ENCODE data around the gene SHISA9.

Gene SHISA9

DNA sequence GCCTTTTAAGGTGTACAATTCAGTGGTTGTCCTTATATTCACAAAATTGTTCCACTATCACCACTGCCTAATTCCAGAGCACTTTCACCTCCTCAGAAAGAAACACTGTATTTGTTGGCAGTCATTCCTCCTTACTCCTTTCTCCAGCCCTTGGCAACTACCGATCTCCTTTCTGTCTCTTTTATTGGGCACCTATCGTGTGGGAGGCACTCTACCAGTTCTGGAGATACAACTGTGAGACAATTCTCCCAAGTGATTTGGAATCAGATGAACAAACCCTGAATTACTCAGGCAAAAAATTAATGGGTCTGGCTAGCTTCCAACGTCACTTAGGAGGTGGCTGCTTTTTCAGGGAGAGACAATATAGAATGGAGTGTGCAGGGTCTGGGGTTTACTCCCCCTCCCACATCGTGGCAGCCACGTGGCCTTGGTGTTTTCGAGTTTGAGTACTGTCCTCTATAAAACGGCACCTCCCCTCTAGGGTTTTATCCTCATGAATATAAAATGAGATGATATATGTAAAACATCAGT is 63.9 kb downstream of the SHISA9 start:
- no peak overlapping the region for H3K9ac ChIP-seq (ENCODE audit: low read length)
- no peaks in the 10 kb centered on the region for H3K9me3 ChIP-seq (ENCODE audit: control insufficient read depth, low read length)
- H3K27me3 ChIP-seq (ENCODE audit: control insufficient read depth, insufficient read depth, low read length), result no peaks in the 10 kb centered on the region
- H3K36me3 ChIP-seq (ENCODE audit: control insufficient read depth, insufficient read depth, low read length), result no peaks in the 10 kb centered on the region
- H3K4me3 ChIP-seq (ENCODE audit: low read length), result no peak overlapping the region
- H3K4me1 ChIP-seq (ENCODE audit: control insufficient read depth, insufficient read depth, low read length), result no peaks in the 10 kb centered on the region

DNA sequence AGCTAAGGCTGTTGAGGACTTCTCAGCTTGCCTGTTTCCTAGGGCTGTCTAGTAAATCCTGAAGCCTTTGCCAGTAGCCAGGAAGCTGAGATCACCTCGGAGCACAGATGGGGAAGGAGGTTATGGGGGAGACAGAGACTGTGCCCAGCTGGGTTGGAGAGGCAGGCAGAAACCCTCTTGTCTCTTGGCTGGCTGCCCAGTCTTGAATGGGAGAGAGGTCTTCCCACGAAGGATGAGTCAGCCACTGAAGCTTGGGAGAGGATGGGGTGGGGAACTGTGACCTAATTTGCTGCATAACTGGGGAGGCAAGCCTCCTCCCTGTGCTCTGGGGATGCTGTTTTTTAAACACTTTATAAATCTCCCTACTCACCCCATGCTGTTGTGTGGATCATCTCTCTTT is 69.8 kb downstream of the SHISA9 start:
- Histone ChIP-seq H3K4me1 (ENCODE audit: control insufficient read depth, insufficient read depth, low read length) (no peaks in the 10 kb centered on the region), H3K4me3 (ENCODE audit: low read length) (no peak overlapping the region), H3K9ac (ENCODE audit: low read length) (no peak overlapping the region), H3K27me3 (ENCODE audit: control insufficient read depth, insufficient read depth, low read length) (no peaks in the 10 kb centered on the region), H3K36me3 (ENCODE audit: control insufficient read depth, insufficient read depth, low read length) (no peaks in the 10 kb centered on the region), H3K9me3 (ENCODE audit: control insufficient read depth, low read length) (no peaks in the 10 kb centered on the region)

DNA sequence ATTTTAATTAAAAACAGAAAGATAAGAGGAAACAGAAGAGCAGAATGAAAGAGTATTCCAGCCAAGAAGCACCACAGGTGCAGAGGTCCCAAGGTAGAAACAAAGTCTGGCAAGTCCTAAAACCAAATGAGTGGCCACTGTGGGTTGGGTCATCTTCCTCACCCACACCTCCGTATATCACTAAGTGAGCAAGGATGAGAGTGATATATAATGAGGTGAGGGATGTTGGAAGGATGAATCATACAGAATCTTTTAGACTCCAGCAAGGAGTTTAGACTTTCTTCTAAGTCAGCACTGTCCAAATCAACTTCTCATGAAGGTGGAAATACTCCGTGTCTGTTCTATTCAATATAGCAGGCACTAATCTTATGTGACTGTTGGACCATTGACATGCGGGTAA is 70.8 kb downstream of the SHISA9 start:
- no peaks in the 10 kb centered on the region for H3K4me1 ChIP-seq (ENCODE audit: control insufficient read depth, insufficient read depth, low read length)
- H3K9me3 ChIP-seq (ENCODE audit: control insufficient read depth, low read length), result no peaks in the 10 kb centered on the region
- H3K36me3 ChIP-seq (ENCODE audit: control insufficient read depth, insufficient read depth, low read length), result no peaks in the 10 kb centered on the region
- no peak overlapping the region for H3K9ac ChIP-seq (ENCODE audit: low read length)
- no peaks in the 10 kb centered on the region for H3K27me3 ChIP-seq (ENCODE audit: control insufficient read depth, insufficient read depth, low read length)
- no peak overlapping the region for H3K4me3 ChIP-seq (ENCODE audit: low read length)

DNA sequence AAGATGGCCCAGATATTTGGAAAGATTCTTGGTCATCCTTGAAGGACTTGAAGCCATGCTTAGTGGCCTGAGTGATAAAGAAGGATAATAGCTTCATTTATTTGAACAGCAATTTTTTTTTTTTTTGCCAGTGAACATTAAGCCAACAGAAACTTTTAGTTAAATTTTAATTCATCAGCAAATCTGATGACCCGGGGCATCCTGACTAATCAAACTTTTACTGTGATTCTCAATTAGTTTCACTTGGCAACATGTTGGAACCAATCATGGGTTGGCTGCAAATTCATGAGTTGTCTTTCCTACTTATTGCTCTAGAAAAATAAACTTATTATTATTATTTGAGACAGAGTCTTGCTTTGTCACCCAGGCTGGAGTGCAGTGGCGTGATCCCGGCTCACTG is 74.4 kb downstream of the SHISA9 start:
- Histone ChIP-seq H3K9me3 (ENCODE audit: control insufficient read depth, low read length) (no peaks in the 10 kb centered on the region), H3K4me1 (ENCODE audit: control insufficient read depth, insufficient read depth, low read length) (no peaks in the 10 kb centered on the region), H3K36me3 (ENCODE audit: control insufficient read depth, insufficient read depth, low read length) (no peaks in the 10 kb centered on the region), H3K27me3 (ENCODE audit: control insufficient read depth, insufficient read depth, low read length) (no peaks in the 10 kb centered on the region), H3K4me3 (ENCODE audit: low read length) (no peak overlapping the region), H3K9ac (ENCODE audit: low read length) (no peak overlapping the region)

DNA sequence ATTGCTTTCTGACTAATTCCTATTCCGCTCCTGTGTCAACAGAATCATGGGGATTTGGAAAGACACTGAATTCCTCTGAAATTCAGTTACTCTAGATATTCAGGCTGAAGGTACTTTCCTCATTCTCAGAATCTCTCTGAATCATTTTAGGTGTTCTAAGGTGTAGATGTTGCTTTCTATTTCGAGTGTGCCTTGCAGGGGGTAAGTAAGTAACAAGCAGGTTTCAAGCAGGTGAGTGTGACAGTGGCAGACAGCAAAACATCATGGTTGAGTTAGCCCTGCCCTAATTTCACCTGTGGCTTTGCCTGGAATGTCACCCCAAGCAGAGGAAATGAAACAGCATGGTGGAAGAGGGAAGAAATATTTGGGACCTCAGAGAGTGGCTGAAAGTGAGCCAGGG is 75.1 kb downstream of the SHISA9 start:
- Histone ChIP-seq H3K36me3 (ENCODE audit: control insufficient read depth, insufficient read depth, low read length) (no peaks in the 10 kb centered on the region), H3K4me3 (ENCODE audit: low read length) (no peak overlapping the region), H3K9me3 (ENCODE audit: control insufficient read depth, low read length) (no peaks in the 10 kb centered on the region), H3K4me1 (ENCODE audit: control insufficient read depth, insufficient read depth, low read length) (no peaks in the 10 kb centered on the region), H3K27me3 (ENCODE audit: control insufficient read depth, insufficient read depth, low read length) (no peaks in the 10 kb centered on the region), H3K9ac (ENCODE audit: low read length) (no peak overlapping the region)

DNA sequence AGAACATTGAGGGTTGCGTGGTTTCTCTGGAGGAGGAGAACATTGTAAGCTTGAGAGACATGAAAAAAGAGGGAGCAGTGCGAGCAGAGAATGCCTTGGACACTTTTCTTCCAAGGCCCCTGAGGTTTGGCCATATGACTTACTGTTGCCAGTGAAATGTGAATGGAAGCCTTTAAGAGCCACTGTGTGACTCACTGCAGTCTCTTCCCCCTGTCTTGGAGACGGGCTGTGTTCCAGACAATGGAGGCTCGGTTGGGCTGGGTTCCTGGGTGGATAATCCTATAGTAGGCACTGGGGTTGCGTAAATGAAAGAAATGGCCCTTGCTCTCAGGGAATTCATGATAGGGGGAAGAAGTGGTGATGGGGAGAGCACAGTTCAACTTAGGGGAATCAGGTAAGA is 75.5 kb downstream of the SHISA9 start:
- Histone ChIP-seq H3K27me3 (ENCODE audit: control insufficient read depth, insufficient read depth, low read length) (no peaks in the 10 kb centered on the region), H3K9me3 (ENCODE audit: control insufficient read depth, low read length) (no peaks in the 10 kb centered on the region), H3K4me3 (ENCODE audit: low read length) (no peak overlapping the region), H3K9ac (ENCODE audit: low read length) (no peak overlapping the region), H3K4me1 (ENCODE audit: control insufficient read depth, insufficient read depth, low read length) (no peaks in the 10 kb centered on the region), H3K36me3 (ENCODE audit: control insufficient read depth, insufficient read depth, low read length) (no peaks in the 10 kb centered on the region)

DNA sequence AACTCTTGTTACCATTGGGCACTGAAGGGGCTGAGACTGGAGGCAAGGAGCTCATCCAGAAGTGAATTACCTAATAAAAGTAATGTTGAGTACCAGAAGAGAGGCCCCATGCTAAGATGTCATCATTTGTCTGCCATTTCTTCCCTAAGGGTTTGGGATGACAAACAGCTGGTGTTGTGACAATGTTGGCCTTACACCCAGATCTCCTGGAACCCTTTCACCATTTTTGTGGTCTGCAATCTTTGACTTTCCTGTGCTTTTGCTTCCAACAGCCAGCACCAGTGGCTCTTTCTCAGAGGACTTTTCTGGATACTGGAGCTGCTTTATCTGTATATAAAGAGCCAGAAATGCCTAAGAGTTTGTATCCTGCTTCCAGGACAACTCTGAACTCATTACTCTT is 84.1 kb downstream of the SHISA9 start:
- no peaks in the 10 kb centered on the region for H3K27me3 ChIP-seq (ENCODE audit: control insufficient read depth, insufficient read depth, low read length)

DNA sequence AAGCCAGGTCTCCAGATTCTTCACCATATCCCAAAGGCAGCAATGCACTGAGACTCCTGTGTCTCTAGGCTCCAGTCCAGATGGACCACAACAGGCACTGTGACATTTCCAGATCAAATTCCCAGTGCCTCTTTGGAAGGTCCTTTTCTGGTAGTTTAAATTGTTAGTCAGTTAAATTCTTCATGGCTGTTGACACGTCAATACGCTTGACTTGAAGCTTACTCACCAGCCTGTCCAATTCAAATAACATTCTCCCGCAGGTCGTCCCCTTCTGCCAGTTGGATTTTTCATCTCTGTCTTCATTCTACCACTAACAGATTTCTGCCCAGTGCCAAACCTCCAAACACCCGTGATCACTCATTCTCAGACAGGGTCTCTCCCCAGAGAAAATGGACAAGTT is 86.7 kb downstream of the SHISA9 start:
- Histone ChIP-seq H3K4me3 (ENCODE audit: low read length) (no peak overlapping the region), H3K27me3 (ENCODE audit: control insufficient read depth, insufficient read depth, low read length) (no peaks in the 10 kb centered on the region), H3K9me3 (ENCODE audit: control insufficient read depth, low read length) (no peaks in the 10 kb centered on the region), H3K9ac (ENCODE audit: low read length) (no peak overlapping the region), H3K4me1 (ENCODE audit: control insufficient read depth, insufficient read depth, low read length) (no peaks in the 10 kb centered on the region), H3K36me3 (ENCODE audit: control insufficient read depth, insufficient read depth, low read length) (no peaks in the 10 kb centered on the region)

More for the DNA sequence above, 84.1 kb downstream of the SHISA9 start:
- H3K9ac ChIP-seq (ENCODE audit: low read length), result no peak overlapping the region
- no peaks in the 10 kb centered on the region for H3K4me1 ChIP-seq (ENCODE audit: control insufficient read depth, insufficient read depth, low read length)
- H3K4me3 ChIP-seq (ENCODE audit: low read length), result no peak overlapping the region
- H3K36me3 ChIP-seq (ENCODE audit: control insufficient read depth, insufficient read depth, low read length), result no peaks in the 10 kb centered on the region
- H3K9me3 ChIP-seq (ENCODE audit: control insufficient read depth, low read length), result no peaks in the 10 kb centered on the region

DNA sequence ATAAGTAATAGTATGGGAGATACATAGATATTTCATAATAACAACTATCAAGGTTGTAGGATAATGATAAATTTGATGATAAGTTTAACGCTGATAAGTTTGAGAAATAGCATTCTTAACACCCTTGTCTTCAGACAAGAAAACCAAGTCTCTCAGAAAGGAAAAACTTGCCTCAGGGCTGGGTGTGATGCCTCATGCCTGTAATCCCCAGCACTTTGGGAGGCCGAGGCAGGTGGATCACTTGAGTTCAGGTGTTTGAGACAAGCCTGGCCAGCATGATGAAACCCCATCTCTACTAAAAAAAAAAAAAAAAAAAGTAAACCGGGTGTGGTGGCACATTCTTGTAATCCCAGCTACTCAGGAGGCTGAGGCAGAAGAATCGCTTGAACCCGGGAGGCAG is 90.7 kb downstream of the SHISA9 start:
- no peaks in the 10 kb centered on the region for H3K27me3 ChIP-seq (ENCODE audit: control insufficient read depth, insufficient read depth, low read length)
- no peaks in the 10 kb centered on the region for H3K4me1 ChIP-seq (ENCODE audit: control insufficient read depth, insufficient read depth, low read length)
- no peaks in the 10 kb centered on the region for H3K9me3 ChIP-seq (ENCODE audit: control insufficient read depth, low read length)
- no peaks in the 10 kb centered on the region for H3K36me3 ChIP-seq (ENCODE audit: control insufficient read depth, insufficient read depth, low read length)
- H3K4me3 ChIP-seq (ENCODE audit: low read length), result no peak overlapping the region
- H3K9ac ChIP-seq (ENCODE audit: low read length), result no peak overlapping the region

DNA sequence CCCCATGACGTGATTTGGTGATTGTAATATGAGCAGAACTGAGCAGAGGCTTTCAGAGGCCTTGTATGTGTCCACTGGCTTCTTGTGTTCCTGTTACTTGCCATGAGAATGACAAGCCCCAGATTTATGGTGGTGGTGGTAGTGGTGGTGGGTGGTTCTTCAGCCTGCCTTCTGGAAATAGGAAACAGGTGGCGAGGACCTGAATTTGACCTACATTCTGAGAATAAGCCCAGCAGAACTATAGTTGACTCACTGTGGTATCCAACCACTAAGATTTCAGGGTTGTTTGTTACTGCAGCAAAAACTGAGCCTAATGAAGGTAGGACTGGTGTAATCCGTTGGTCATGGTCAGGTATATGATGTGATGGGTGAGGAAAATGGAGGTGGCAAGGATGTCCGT is 93.0 kb downstream of the SHISA9 start:
- H3K4me1 ChIP-seq (ENCODE audit: control insufficient read depth, insufficient read depth, low read length), result no peaks in the 10 kb centered on the region
- no peaks in the 10 kb centered on the region for H3K36me3 ChIP-seq (ENCODE audit: control insufficient read depth, insufficient read depth, low read length)
- no peak overlapping the region for H3K9ac ChIP-seq (ENCODE audit: low read length)
- H3K4me3 ChIP-seq (ENCODE audit: low read length), result no peak overlapping the region
- H3K27me3 ChIP-seq (ENCODE audit: control insufficient read depth, insufficient read depth, low read length), result no peaks in the 10 kb centered on the region
- H3K9me3 ChIP-seq (ENCODE audit: control insufficient read depth, low read length), result no peaks in the 10 kb centered on the region

DNA sequence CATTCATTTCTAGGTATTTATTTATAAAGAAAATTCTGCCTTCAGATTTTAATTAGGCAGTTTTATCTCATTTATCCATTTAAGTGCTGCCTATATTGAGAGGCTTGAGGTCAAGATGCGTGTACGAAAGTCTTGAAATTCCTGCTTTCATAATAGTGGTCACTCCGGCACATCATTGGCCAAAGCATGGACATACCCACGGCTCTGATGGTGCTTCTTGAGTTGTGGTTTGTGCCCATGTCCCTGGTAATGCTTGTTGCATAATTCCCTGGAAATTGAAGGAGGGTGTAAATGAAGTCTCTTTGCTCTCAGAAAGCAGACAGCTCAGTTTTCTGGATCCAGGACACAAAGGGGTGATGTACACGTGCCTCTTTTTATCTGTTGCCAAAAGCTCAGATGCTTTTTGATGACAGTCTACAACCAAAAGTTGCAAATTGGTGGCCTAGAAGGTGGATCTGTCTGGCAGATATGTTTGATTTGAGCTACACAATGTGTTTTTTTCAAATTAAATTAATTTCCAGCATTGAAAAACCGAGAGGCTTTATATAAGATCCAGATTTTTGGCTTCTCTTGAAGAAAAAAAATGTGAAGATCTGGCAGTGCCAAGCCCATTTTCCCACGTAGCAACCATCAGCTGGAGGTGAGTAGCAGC is 94.4 kb downstream of the SHISA9 start:
- Histone ChIP-seq H3K9me3 (ENCODE audit: control insufficient read depth, low read length) (no peaks in the 10 kb centered on the region), H3K4me1 (ENCODE audit: control insufficient read depth, insufficient read depth, low read length) (no peaks in the 10 kb centered on the region), H3K9ac (ENCODE audit: low read length) (no peak overlapping the region), H3K4me3 (ENCODE audit: low read length) (no peak overlapping the region), H3K36me3 (ENCODE audit: control insufficient read depth, insufficient read depth, low read length) (no peaks in the 10 kb centered on the region), H3K27me3 (ENCODE audit: control insufficient read depth, insufficient read depth, low read length) (no peaks in the 10 kb centered on the region)

DNA sequence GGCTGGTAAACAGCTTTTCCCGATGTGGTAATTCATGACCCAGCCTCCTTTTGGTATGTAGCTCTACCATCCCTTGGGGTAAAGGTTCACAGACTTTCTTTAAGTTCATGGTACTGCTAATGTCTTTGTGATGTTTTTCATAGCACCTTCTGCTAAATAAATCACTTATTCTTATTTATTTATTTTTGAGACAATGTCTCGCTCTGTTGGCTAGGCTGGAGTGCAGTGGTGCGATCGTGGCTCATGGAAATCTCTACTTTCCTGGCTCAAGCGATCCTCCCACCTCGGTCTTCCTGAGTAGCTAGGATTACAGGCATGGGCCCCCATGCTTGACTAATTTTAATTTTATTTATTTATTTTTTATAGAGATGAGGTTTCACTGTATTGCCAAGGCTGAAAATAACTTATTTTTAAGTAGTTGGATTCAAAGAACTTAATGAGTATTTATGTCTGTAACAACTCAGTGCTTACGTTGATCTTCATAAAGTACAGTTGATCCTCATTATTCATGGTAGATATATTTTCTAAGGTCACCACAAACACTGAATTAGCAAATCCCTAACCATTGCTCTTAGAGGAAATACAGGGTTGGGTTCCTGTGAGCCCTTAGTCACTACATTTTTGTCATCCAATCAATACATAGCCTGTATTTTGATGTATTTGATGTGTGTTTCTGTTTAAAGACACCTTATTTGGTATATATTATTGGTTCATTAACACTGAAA is 97.1 kb downstream of the SHISA9 start:
- no peaks in the 10 kb centered on the region for H3K36me3 ChIP-seq (ENCODE audit: control insufficient read depth, insufficient read depth, low read length)
- H3K9me3 ChIP-seq (ENCODE audit: control insufficient read depth, low read length), result no peaks in the 10 kb centered on the region
- H3K9ac ChIP-seq (ENCODE audit: low read length), result no peak overlapping the region
- H3K4me1 ChIP-seq (ENCODE audit: control insufficient read depth, insufficient read depth, low read length), result no peaks in the 10 kb centered on the region
- H3K27me3 ChIP-seq (ENCODE audit: control insufficient read depth, insufficient read depth, low read length), result no peaks in the 10 kb centered on the region
- no peak overlapping the region for H3K4me3 ChIP-seq (ENCODE audit: low read length)

All from mucosa of stomach (tissue), 1 donor.